CD4-positive, alpha-beta T cell treated with Interferon alpha-2 for 1 hour (primary cell): ENCODE measurements around the gene BCAS3.
A peak's percentile ranks its signal among the peaks of the same experiment; 100 is the strongest.
"Not testable (repeated sequence)": the region's sequence is repeated elsewhere in the genome, so short reads cannot be mapped to it uniquely, and the experiment has no call there.

Source experiments
- DNase-seq, 2 donors: peaks; one replicate each; pipeline ENCODE4 v3.0.0-alpha.2; 2020 to 2022

BCAS3 gene

DNA sequence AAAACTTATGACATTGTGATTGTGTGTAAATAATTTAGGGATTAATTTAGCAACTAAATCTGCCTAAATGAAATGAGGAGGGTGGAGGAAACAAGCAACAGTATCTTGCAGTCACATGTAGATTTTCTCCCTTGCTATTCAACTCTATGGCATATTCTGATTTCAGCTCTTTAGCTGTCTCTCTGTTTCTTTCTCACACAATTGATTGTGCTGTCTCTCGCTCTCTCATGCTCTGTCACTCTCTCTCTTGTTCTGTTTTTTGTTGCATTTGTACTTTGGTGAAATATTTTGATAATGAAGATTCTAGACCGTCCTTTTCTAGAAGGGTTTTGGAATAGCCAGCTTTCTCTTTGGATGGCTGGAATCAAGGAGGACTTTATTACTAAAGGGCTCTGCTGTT is 70.6 kb downstream of the BCAS3 start:
- no peak for DNase-seq

GRCh38 chr17:60749050-60749449 is 71.4 kb downstream of the BCAS3 start:
- DNase-seq = no peak

DNA sequence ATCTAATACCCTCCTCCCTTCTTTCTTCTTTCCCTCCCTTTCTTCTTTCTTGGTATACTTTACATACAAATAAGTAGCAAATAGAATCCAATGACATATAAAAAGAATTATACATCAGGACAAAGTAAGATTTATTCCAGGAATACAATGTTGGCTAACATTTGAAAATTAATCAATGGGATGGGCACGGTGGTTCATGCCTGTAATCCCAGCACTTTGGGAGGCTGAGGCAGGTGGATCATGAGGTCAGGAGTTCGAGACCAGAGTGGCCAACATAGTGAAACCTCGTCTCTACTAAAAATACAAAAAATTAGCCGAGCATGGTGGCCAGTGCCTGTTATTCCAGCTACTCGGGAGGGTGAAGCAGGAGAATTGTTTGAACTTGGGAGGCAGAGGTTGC is 72.1 kb downstream of the BCAS3 start:
- no peak for DNase-seq

- no peak for DNase-seq
Measured at GRCh38 chr17:60750640-60751039, 73.0 kb downstream of the BCAS3 start.

DNA sequence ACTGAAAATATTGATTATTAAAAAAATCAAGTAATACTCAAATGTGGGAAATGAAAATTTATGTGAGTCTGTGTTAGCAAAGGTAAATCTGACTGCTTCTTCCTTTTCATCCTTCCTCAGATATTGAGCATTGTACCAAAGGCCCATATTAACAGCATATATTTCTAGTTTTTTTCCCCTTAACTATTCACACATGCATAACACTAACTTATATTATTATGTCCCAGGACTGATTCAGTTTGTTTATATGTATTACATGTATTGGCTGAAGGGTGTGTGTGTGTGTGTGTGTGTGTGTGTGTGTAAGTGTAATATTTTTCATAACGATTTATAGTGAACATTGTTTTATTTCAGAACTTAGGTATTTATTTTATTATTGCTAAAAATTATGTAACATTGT is 74.2 kb downstream of the BCAS3 start:
- no peak for DNase-seq

DNA sequence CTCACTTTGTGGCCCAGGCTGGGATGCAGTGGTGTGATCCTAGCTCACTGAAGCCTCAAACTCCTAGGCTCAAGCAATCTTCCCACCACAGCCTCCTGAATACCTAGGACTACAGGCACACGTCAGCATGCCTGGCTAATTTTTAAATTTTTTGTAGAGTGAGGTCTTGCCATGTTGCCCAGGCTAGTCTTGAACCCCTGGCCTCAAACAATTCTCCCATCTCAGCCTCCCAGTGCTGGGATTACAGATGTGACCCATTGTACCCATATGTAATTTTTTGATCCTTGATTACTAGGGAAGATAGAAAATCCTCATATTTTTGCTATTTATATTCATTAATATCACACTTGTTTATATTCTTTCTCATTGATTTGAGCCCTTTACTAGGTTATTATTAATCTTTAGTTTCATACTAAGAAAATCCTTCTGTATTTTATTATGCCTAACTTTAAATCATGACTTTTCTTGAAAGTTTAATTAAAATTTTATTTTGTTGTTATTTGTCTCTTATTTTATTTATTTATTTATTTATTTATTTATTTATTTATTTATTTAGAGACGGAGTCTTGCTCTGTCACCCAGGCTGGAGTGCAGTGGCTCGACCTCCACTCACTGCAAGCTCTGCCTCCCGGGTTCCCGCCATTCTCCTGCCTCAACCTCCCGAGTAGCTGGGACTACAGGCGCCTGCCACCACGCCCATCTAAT is 75.4 kb downstream of the BCAS3 start:
- no peak for DNase-seq

GRCh38 chr17:60754057-60754604 is 76.5 kb downstream of the BCAS3 start:
- no peak for DNase-seq

DNA sequence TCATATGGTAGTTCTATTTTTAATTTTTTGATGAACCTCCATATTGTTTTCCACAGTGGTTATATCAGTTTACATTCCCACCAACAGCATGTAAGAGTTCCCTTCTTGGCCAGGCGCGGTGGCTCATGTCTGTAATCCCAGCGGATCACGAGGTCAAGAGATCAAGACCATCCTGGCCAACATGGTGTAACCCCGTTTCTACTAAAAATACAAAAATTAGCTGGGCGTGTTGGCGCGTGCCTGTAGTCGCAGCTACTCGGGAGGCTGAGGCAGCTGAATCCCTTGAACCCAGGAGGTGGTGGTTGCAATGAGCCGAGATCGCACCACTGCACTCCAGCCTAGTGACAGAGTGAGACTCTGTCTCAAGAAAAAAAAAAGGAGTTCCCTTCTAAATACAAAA is 79.1 kb downstream of the BCAS3 start:
- DNase-seq = not testable (repeated sequence)

DNA sequence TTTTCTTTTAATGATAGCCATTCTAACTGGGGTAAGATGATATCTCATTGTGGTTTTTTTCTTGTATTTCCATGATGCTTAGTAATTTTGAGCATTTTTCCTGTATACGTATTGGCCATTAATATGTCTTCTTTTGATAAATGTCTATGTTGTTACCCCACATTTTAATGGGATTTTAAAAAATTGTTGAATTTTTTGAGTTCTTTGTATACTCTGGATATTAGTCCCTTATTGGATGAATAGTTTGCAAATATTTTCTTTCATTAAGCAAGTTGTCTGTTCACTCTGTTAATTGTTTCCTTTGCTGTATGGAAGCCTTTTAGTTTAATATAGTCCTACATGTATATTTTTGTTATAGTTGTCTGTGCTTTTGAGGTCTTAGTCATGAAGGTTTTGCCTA is 79.8 kb downstream of the BCAS3 start:
- no peak for DNase-seq

DNA sequence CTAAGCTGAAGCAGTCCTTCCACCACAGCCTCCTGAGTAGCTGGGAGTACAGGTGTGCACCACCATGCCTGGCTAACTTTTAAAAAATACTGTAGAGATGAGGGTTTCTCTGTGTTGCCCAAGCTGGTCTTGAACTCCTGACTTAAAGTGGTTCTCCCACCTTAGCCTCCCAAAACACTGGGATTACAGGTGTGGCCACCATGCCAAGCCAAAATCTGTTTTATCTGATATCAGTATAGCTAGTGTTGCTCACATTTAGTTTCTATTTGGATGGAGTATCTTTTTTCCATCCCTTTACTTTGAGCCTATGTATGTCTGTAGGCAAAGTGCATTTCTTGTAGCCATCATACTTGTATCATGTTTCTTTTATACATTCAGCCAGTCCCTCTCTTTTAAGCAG is 82.1 kb downstream of the BCAS3 start:
- no peak for DNase-seq

GRCh38 chr17:60761301-60761700 is 83.7 kb downstream of the BCAS3 start:
- DNase-seq = not testable (repeated sequence)

GRCh38 chr17:60766778-60767190 is 89.1 kb downstream of the BCAS3 start:
- peak in 1 of 2 donors; percentile 3 for DNase-seq

- no peak for DNase-seq
Measured at GRCh38 chr17:60767744-60768308, 90.2 kb downstream of the BCAS3 start.

- no peak for DNase-seq
Measured at GRCh38 chr17:60769327-60769726, 91.7 kb downstream of the BCAS3 start.

GRCh38 chr17:60770946-60771422 is 93.3 kb downstream of the BCAS3 start:
- DNase-seq = no peak

GRCh38 chr17:60771621-60772020 is 94.0 kb downstream of the BCAS3 start:
- not testable (repeated sequence) for DNase-seq

GRCh38 chr17:60773552-60773951 is 95.9 kb downstream of the BCAS3 start:
- DNase-seq = no peak

DNA sequence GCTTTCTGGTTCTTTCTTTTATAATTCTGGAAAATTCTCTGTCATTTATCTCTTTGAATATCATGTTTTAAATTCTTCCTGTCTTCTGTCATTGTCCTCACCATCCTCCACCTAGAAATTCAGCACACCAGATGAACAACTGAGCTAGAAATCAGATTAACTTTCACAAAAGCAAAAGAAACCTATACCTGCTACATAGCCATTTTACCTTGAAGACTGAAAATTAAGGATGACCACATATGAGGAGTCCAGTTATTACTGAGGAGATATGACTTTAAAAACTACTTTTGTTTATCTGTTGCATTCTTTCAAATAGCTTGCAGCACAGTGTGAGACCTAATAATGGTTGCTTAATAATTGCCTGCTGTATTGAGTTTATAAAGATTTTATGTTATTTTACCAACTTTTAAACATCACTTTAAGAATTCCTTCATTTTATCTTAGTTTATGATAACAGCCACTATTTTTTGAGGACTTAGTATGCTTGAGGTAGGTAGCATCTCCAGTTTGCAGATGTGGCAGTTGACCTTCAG is 104.3 kb downstream of the BCAS3 start:
- no peak for DNase-seq

DNA sequence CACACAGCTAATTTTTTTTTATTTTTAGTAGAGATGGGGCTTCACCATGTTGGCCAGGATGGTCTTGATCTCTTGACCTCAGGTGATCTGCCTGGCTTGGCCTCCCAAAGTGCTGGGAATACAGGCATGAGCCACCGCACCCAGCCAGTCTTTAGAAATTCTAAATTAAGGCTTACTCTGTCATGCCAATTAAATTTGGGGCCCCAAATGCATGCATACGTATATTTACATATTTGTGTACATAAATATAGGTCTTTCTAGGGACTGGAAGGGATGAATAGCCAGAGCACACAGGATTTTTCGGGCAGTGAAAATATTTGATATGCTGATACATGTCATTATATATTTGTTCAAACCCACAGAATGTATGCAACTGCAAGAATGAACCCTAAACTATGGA is 105.1 kb downstream of the BCAS3 start:
- no peak for DNase-seq

- no peak for DNase-seq
Measured at GRCh38 chr17:60790205-60790604, 112.6 kb downstream of the BCAS3 start.

DNA sequence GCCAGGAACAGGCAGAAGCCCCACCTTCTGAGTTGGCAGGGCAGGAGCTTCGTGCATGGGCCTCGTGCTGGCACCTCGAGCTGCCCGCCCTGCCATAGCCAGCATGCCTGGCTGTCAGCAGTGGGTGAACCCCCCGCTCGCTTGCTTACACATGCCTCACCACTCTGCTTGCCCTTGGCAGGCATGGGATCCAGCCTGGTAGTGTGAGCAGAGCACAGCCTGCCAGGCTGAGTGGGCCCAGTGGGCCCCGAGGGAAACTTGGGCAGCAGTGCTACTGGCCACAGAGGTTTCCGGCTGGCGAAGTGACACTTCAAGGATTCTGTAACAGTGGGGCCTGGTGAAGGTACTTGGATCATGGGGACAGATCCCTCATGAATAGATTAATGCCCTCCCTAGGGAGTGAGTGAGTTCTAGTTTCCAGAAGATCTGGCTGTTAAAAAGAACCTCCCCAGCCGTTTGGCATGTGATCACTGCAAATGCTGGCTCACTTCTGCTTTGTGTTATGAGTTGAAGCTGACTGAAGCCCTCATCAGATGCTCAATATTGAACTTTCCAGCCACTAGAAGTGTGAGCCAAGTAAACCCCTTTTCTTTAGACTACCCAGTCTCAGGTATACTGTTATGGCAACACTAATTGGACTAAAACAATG is 114.7 kb downstream of the BCAS3 start:
- DNase-seq = no peak

- no peak for DNase-seq
Measured at GRCh38 chr17:60798576-60798975, 120.9 kb downstream of the BCAS3 start.

DNA sequence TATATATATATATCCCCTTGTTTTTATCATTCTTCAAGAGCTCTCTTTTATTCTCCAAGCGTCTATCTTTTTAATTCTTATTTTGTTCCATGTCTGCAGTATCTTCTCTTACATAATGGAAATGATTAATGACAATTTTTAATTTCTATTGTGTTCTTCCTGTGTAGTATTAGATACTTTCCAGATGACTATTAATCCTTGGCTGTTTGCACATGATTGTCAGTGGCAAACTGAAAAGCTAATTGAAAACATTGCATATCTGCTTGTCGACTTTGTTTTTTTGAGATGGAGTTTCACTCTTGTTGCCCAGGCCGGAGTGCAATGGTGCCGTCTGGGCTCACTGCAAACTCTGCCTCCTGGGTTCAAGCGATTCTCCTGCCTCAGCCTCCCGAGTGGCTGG is 124.7 kb downstream of the BCAS3 start:
- no peak for DNase-seq

DNA sequence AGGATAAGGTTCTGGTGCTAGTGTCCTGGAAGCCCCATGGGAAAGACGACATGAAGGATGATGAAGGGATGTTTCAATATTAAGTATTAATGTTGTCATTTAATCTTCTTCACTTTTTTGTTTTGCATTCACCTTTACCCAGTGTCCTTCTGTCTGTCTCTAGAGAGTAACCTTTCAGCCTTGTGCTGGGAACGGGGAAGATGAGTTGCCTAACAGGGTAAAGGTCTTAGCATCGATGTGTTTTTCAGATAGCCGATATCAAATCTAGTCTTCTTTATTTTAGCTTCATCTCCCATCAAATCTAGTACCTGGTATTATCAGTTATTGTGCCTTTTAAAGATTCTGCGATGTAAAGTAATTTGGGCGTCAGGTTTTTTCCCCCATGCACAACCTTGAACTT is 125.4 kb downstream of the BCAS3 start:
- no peak for DNase-seq
